Chondrocyte (in vitro differentiated cells): ENCODE results near the gene SORCS1. TPM values are rescaled to one million over a fixed set of nuclear protein-coding genes. Genes with fewer than 3 reads are reported as not detected.

Experiments
- DNase-seq: peaks from one replicate; pipeline ENCODE4 v3.0.0; 2021; ENCODE audit warnings: mixed read lengths, low spot score
- H3K27ac Mint-ChIP-seq: one replicate; pipeline ENCODE4 v1.8.0; 2021; ENCODE audit warnings: mild to moderate bottlenecking, moderate library complexity, mixed read lengths; ENCODE audit not compliant: unreplicated experiment
- H3K27me3 Mint-ChIP-seq: 2 replicates; pipeline ENCODE4 v1.8.0; 2021; ENCODE audit warnings: low read depth, mixed read lengths
- H3K36me3 Mint-ChIP-seq: 2 replicates; pipeline ENCODE4 v1.8.0; 2021; ENCODE audit warnings: low read depth, mixed read lengths
- H3K4me1 Mint-ChIP-seq: 2 replicates; pipeline ENCODE4 v1.8.0; 2021; ENCODE audit warnings: low read depth, mild to moderate bottlenecking, mixed read lengths
- H3K4me3 Mint-ChIP-seq: one replicate; pipeline ENCODE4 v1.8.0; 2021; ENCODE audit warnings: mild to moderate bottlenecking, moderate library complexity, mixed read lengths; ENCODE audit not compliant: unreplicated experiment
- H3K9me3 Mint-ChIP-seq: 2 replicates; pipeline ENCODE4 v1.8.0; 2021; ENCODE audit warnings: low read depth, mixed read lengths
- total RNA-seq: library from RNA; stranded (reverse); gene quantifications from 3 replicates; pipeline ENCODE4 v1.2.1, GENCODE V29; 2021
- TF ChIP-seq, protein P1 (sequence below): fragments of 200-600 bp; sonication (generic); IDR thresholded peaks from 2 replicates; pipeline ENCODE4 v1.5.0; 2021; ENCODE audit warnings: antibody characterized with exemption, mild to moderate bottlenecking, moderate library complexity

SORCS1 gene
- total RNA-seq, 1 donor from 2014 or later, result not detected

- H3K9me3 Mint-ChIP-seq, result peaks cover 27% of the 10 kb centered on the region
- H3K36me3 Mint-ChIP-seq, result no peaks in the 10 kb centered on the region
- H3K4me1 Mint-ChIP-seq, result no peaks in the 10 kb centered on the region
- H3K4me3 Mint-ChIP-seq, result no peak overlapping the region
- H3K27ac Mint-ChIP-seq, result no peak overlapping the region
- no peak for DNase-seq
- H3K27me3 Mint-ChIP-seq, result no peaks in the 10 kb centered on the region
- TF ChIP-seq, protein P1, sequence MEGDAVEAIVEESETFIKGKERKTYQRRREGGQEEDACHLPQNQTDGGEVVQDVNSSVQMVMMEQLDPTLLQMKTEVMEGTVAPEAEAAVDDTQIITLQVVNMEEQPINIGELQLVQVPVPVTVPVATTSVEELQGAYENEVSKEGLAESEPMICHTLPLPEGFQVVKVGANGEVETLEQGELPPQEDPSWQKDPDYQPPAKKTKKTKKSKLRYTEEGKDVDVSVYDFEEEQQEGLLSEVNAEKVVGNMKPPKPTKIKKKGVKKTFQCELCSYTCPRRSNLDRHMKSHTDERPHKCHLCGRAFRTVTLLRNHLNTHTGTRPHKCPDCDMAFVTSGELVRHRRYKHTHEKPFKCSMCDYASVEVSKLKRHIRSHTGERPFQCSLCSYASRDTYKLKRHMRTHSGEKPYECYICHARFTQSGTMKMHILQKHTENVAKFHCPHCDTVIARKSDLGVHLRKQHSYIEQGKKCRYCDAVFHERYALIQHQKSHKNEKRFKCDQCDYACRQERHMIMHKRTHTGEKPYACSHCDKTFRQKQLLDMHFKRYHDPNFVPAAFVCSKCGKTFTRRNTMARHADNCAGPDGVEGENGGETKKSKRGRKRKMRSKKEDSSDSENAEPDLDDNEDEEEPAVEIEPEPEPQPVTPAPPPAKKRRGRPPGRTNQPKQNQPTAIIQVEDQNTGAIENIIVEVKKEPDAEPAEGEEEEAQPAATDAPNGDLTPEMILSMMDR, result no peak
These were observed 300.5 kb downstream of the SORCS1 start for GRCh38 chr10:106864031-106864430.

DNA sequence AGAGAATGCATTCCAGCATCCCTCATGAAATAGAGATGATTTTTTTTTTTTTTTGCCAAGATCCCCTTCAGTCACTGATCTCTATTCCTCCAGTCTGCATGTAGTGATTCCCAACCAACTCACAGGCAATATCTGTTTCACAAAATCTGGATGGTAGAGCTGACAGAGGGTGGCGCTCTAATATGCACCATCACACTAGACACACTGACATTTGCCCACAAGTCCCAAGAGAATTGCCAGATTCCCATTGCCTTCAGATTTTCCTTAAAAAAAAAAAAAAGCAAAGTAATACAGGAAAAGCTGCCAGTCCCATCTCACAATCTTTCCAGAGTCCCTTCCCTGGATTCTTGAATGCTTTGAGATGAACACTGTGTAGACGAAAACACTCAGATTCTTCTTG is 301.0 kb downstream of the SORCS1 start:
- no peak for DNase-seq
- no peak overlapping the region for H3K4me3 Mint-ChIP-seq
- TF ChIP-seq, protein P1, result no peak
- H3K9me3 Mint-ChIP-seq, result peaks cover 28% of the 10 kb centered on the region
- H3K36me3 Mint-ChIP-seq, result no peaks in the 10 kb centered on the region
- H3K27ac Mint-ChIP-seq, result no peak overlapping the region
- no peaks in the 10 kb centered on the region for H3K4me1 Mint-ChIP-seq
- H3K27me3 Mint-ChIP-seq, result no peaks in the 10 kb centered on the region

GRCh38 chr10:106859892-106860652 is 304.4 kb downstream of the SORCS1 start:
- no peak for DNase-seq
- Mint-ChIP-seq H3K27ac (no peak overlapping the region), H3K36me3 (peaks cover 2% of the 10 kb centered on the region), H3K27me3 (no peaks in the 10 kb centered on the region), H3K4me1 (no peaks in the 10 kb centered on the region), H3K4me3 (no peak overlapping the region), H3K9me3 (peaks cover 16% of the 10 kb centered on the region)
- TF ChIP-seq, protein P1, result no peak

GRCh38 chr10:106857728-106858127 is 306.8 kb downstream of the SORCS1 start:
- Mint-ChIP-seq H3K9me3 (peaks cover 36% of the 10 kb centered on the region), H3K27me3 (no peaks in the 10 kb centered on the region), H3K27ac (no peak overlapping the region), H3K36me3 (peaks cover 2% of the 10 kb centered on the region), H3K4me1 (no peaks in the 10 kb centered on the region), H3K4me3 (no peak overlapping the region)
- DNase-seq, result no peak
- TF ChIP-seq, protein P1, result no peak

DNA sequence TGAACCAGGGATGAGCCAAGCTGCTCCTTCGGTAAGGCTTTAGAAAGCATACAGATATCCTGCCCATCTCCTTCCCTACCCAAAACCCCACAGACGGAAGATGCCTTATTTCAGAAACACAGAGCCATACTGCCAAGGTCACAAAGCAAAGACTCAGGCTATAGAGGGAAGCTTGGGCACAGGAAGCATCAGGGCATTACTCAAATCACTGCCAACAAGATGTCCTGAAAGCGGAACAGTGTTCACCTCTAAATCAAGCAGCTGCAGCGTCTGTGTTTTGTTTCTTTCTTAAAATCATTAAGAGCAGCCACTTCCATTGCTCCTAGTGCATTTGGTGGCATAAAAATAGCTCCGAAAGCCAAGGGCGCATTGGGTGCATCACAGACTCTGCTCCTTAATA is 307.3 kb downstream of the SORCS1 start:
- TF ChIP-seq, protein P1, result no peak
- Mint-ChIP-seq H3K4me1 (no peaks in the 10 kb centered on the region), H3K36me3 (peaks cover 2% of the 10 kb centered on the region), H3K27me3 (no peaks in the 10 kb centered on the region), H3K9me3 (peaks cover 39% of the 10 kb centered on the region), H3K4me3 (no peak overlapping the region), H3K27ac (no peak overlapping the region)
- no peak for DNase-seq
